ENCODE data around the gene THSD7A. TPM values are rescaled to one million over a fixed set of nuclear protein-coding genes. Genes with fewer than 3 reads are reported as not detected.

Gene THSD7A
- total RNA-seq, 2 experiments from 2014 or later, result not detected

GRCh38 chr7:11667810-11668185, 164.2 kb downstream of the THSD7A start:
- Mint-ChIP-seq H3K27ac (no peak overlapping the region), H3K36me3 (no peaks in the 10 kb centered on the region), H3K4me3 (no peak overlapping the region), H3K27me3 (no peaks in the 10 kb centered on the region), H3K4me1 (no peaks in the 10 kb centered on the region), H3K9me3 (no peaks in the 10 kb centered on the region)
- DNase-seq, result no peak

- DNase-seq, result no peak
- Mint-ChIP-seq H3K4me1 (no peaks in the 10 kb centered on the region), H3K27me3 (no peaks in the 10 kb centered on the region), H3K27ac (no peak overlapping the region), H3K36me3 (no peaks in the 10 kb centered on the region), H3K4me3 (no peak overlapping the region), H3K9me3 (no peaks in the 10 kb centered on the region)
Measured at GRCh38 chr7:11667071-11667809, 164.8 kb downstream of the THSD7A start.

GRCh38 chr7:11665357-11665756, 166.6 kb downstream of the THSD7A start:
- Mint-ChIP-seq H3K27ac (no peak overlapping the region), H3K9me3 (no peaks in the 10 kb centered on the region), H3K36me3 (no peaks in the 10 kb centered on the region), H3K27me3 (no peaks in the 10 kb centered on the region), H3K4me1 (no peaks in the 10 kb centered on the region), H3K4me3 (no peak overlapping the region)
- DNase-seq, result no peak

- H3K36me3 Mint-ChIP-seq, result no peaks in the 10 kb centered on the region
Measured at GRCh38 chr7:11655642-11656041, 176.4 kb downstream of the THSD7A start.

GRCh38 chr7:11655163-11655562, 176.8 kb downstream of the THSD7A start:
- DNase-seq, result no peak
- Mint-ChIP-seq H3K4me3 (no peak overlapping the region), H3K27ac (no peak overlapping the region), H3K36me3 (no peaks in the 10 kb centered on the region), H3K9me3 (peaks cover 1% of the 10 kb centered on the region), H3K27me3 (no peaks in the 10 kb centered on the region), H3K4me1 (no peaks in the 10 kb centered on the region)

More at GRCh38 chr7:11655642-11656041, 176.4 kb downstream of the THSD7A start:
- DNase-seq, result no peak
- Mint-ChIP-seq H3K4me3 (no peak overlapping the region), H3K27me3 (no peaks in the 10 kb centered on the region), H3K27ac (no peak overlapping the region), H3K9me3 (no peaks in the 10 kb centered on the region), H3K4me1 (no peaks in the 10 kb centered on the region)

GRCh38 chr7:11650500-11650899, 181.5 kb downstream of the THSD7A start:
- H3K4me3 Mint-ChIP-seq, result no peak overlapping the region
- peaks cover 3% of the 10 kb centered on the region for H3K9me3 Mint-ChIP-seq
- no peak for DNase-seq
- H3K27ac Mint-ChIP-seq, result no peak overlapping the region
- no peaks in the 10 kb centered on the region for H3K36me3 Mint-ChIP-seq
- no peaks in the 10 kb centered on the region for H3K27me3 Mint-ChIP-seq
- no peaks in the 10 kb centered on the region for H3K4me1 Mint-ChIP-seq

- Mint-ChIP-seq H3K36me3 (no peaks in the 10 kb centered on the region), H3K27me3 (no peaks in the 10 kb centered on the region), H3K27ac (no peak overlapping the region), H3K4me3 (no peak overlapping the region), H3K4me1 (no peaks in the 10 kb centered on the region), H3K9me3 (peaks cover 3% of the 10 kb centered on the region)
- DNase-seq, result no peak
Measured at GRCh38 chr7:11650030-11650429, 182.0 kb downstream of the THSD7A start.

GRCh38 chr7:11648980-11649379, 183.0 kb downstream of the THSD7A start:
- H3K9me3 Mint-ChIP-seq, result peaks cover 3% of the 10 kb centered on the region
- no peaks in the 10 kb centered on the region for H3K27me3 Mint-ChIP-seq
- no peak overlapping the region for H3K4me3 Mint-ChIP-seq
- H3K4me1 Mint-ChIP-seq, result no peaks in the 10 kb centered on the region
- no peaks in the 10 kb centered on the region for H3K36me3 Mint-ChIP-seq
- no peak for DNase-seq
- H3K27ac Mint-ChIP-seq, result no peak overlapping the region

GRCh38 chr7:11648101-11648500, 183.9 kb downstream of the THSD7A start:
- no peaks in the 10 kb centered on the region for H3K27me3 Mint-ChIP-seq
- no peak for DNase-seq
- no peaks in the 10 kb centered on the region for H3K4me1 Mint-ChIP-seq
- no peak overlapping the region for H3K4me3 Mint-ChIP-seq
- no peak overlapping the region for H3K27ac Mint-ChIP-seq
- no peaks in the 10 kb centered on the region for H3K36me3 Mint-ChIP-seq
- H3K9me3 Mint-ChIP-seq, result peaks cover 3% of the 10 kb centered on the region

- Mint-ChIP-seq H3K9me3 (no peaks in the 10 kb centered on the region), H3K36me3 (no peaks in the 10 kb centered on the region), H3K4me1 (no peaks in the 10 kb centered on the region), H3K4me3 (no peak overlapping the region), H3K27me3 (no peaks in the 10 kb centered on the region), H3K27ac (no peak overlapping the region)
- no peak for DNase-seq
Measured at GRCh38 chr7:11642841-11643240, 189.2 kb downstream of the THSD7A start.

GRCh38 chr7:11642276-11642675, 189.7 kb downstream of the THSD7A start:
- no peaks in the 10 kb centered on the region for H3K36me3 Mint-ChIP-seq
- no peak for DNase-seq
- H3K9me3 Mint-ChIP-seq, result no peaks in the 10 kb centered on the region
- H3K4me3 Mint-ChIP-seq, result no peak overlapping the region
- H3K4me1 Mint-ChIP-seq, result no peaks in the 10 kb centered on the region
- H3K27ac Mint-ChIP-seq, result no peak overlapping the region
- no peaks in the 10 kb centered on the region for H3K27me3 Mint-ChIP-seq

GRCh38 chr7:11638011-11638774, 193.8 kb downstream of the THSD7A start:
- H3K9me3 Mint-ChIP-seq, result no peaks in the 10 kb centered on the region
- no peak overlapping the region for H3K27ac Mint-ChIP-seq
- H3K36me3 Mint-ChIP-seq, result no peaks in the 10 kb centered on the region
- DNase-seq, result no peak
- H3K4me1 Mint-ChIP-seq, result no peaks in the 10 kb centered on the region
- no peak overlapping the region for H3K4me3 Mint-ChIP-seq
- H3K27me3 Mint-ChIP-seq, result no peaks in the 10 kb centered on the region

- Mint-ChIP-seq H3K9me3 (no peaks in the 10 kb centered on the region), H3K36me3 (no peaks in the 10 kb centered on the region), H3K4me1 (no peaks in the 10 kb centered on the region), H3K4me3 (no peak overlapping the region), H3K27me3 (no peaks in the 10 kb centered on the region), H3K27ac (no peak overlapping the region)
- no peak for DNase-seq
Measured at GRCh38 chr7:11636274-11636673, 195.7 kb downstream of the THSD7A start.

GRCh38 chr7:11633310-11633709, 198.7 kb downstream of the THSD7A start:
- Mint-ChIP-seq H3K36me3 (no peaks in the 10 kb centered on the region), H3K4me1 (no peaks in the 10 kb centered on the region), H3K27me3 (no peaks in the 10 kb centered on the region), H3K27ac (no peak overlapping the region), H3K9me3 (no peaks in the 10 kb centered on the region), H3K4me3 (no peak overlapping the region)
- DNase-seq, result no peak

- no peaks in the 10 kb centered on the region for H3K27me3 Mint-ChIP-seq
Measured at GRCh38 chr7:11630355-11630754, 201.6 kb downstream of the THSD7A start.

GRCh38 chr7:11625669-11626068, 206.3 kb downstream of the THSD7A start:
- Mint-ChIP-seq H3K9me3 (no peaks in the 10 kb centered on the region), H3K4me1 (no peaks in the 10 kb centered on the region), H3K4me3 (no peak overlapping the region), H3K36me3 (no peaks in the 10 kb centered on the region), H3K27ac (no peak overlapping the region), H3K27me3 (no peaks in the 10 kb centered on the region)
- DNase-seq, result no peak

More at GRCh38 chr7:11630355-11630754, 201.6 kb downstream of the THSD7A start:
- H3K9me3 Mint-ChIP-seq, result no peaks in the 10 kb centered on the region
- no peak overlapping the region for H3K4me3 Mint-ChIP-seq
- no peak for DNase-seq
- H3K36me3 Mint-ChIP-seq, result no peaks in the 10 kb centered on the region
- H3K27ac Mint-ChIP-seq, result no peak overlapping the region
- no peaks in the 10 kb centered on the region for H3K4me1 Mint-ChIP-seq

All from activated naive CD8-positive, alpha-beta T cell treated with anti-CD3 and anti-CD28 coated beads for 36 hours (primary cell).